T-helper 2 cell treated with Interferon-gamma antibody and Interleukin-4, amounts not matched to agents 5 μg/mL and 100 μg/mL, for 36 hours (primary cell): Measurements from ENCODE around the gene DNAH8.

ENCODE experiments used
- DNase-seq: peaks from one replicate; pipeline ENCODE4 v3.0.0; 2021; ENCODE audit warnings: low spot score
- H3K27ac Mint-ChIP-seq: one replicate; pipeline ENCODE4 v1.8.0; 2021; ENCODE audit warnings: mild to moderate bottlenecking, mixed read lengths
- H3K27me3 Mint-ChIP-seq: one replicate; pipeline ENCODE4 v1.8.0; 2021; ENCODE audit warnings: low read depth, mixed read lengths
- H3K36me3 Mint-ChIP-seq: one replicate; pipeline ENCODE4 v1.8.0; 2021; ENCODE audit warnings: low read depth, mixed read lengths
- H3K4me1 Mint-ChIP-seq: one replicate; pipeline ENCODE4 v1.8.0; 2021; ENCODE audit warnings: low read depth, mixed read lengths
- H3K4me3 Mint-ChIP-seq: one replicate; pipeline ENCODE4 v1.8.0; 2022; ENCODE audit warnings: mild to moderate bottlenecking, moderate library complexity, mixed read lengths
- H3K9me3 Mint-ChIP-seq: one replicate; pipeline ENCODE4 v1.8.0; 2021; ENCODE audit warnings: mixed read lengths

Gene DNAH8

GRCh38 chr6:38836585-38836984 lies 121.5 kb downstream of the DNAH8 start:
- DNase-seq, result no peak
- Mint-ChIP-seq H3K27ac (no peak overlapping the region), H3K4me3 (no peak overlapping the region), H3K4me1 (no peaks in the 10 kb centered on the region), H3K36me3 (no peaks in the 10 kb centered on the region), H3K27me3 (peaks cover 31% of the 10 kb centered on the region), H3K9me3 (no peaks in the 10 kb centered on the region)

GRCh38 chr6:38837101-38837500 lies 122.0 kb downstream of the DNAH8 start:
- Mint-ChIP-seq H3K9me3 (no peaks in the 10 kb centered on the region), H3K4me3 (no peak overlapping the region), H3K36me3 (no peaks in the 10 kb centered on the region), H3K4me1 (no peaks in the 10 kb centered on the region), H3K27me3 (peaks cover 36% of the 10 kb centered on the region), H3K27ac (no peak overlapping the region)
- no peak for DNase-seq

GRCh38 chr6:38843798-38844197 lies 128.7 kb downstream of the DNAH8 start:
- no peak overlapping the region for H3K27ac Mint-ChIP-seq
- no peaks in the 10 kb centered on the region for H3K9me3 Mint-ChIP-seq
- H3K4me1 Mint-ChIP-seq, result no peaks in the 10 kb centered on the region
- no peak for DNase-seq
- H3K27me3 Mint-ChIP-seq, result peaks cover 16% of the 10 kb centered on the region
- H3K4me3 Mint-ChIP-seq, result no peak overlapping the region
- H3K36me3 Mint-ChIP-seq, result no peaks in the 10 kb centered on the region

- DNase-seq, result no peak
- no peaks in the 10 kb centered on the region for H3K9me3 Mint-ChIP-seq
- no peaks in the 10 kb centered on the region for H3K4me1 Mint-ChIP-seq
- H3K36me3 Mint-ChIP-seq, result no peaks in the 10 kb centered on the region
- no peak overlapping the region for H3K4me3 Mint-ChIP-seq
- no peak overlapping the region for H3K27ac Mint-ChIP-seq
- H3K27me3 Mint-ChIP-seq, result peaks cover 24% of the 10 kb centered on the region
Measured at GRCh38 chr6:38845931-38846330, 130.8 kb downstream of the DNAH8 start.

- H3K4me1 Mint-ChIP-seq, result no peaks in the 10 kb centered on the region
- no peaks in the 10 kb centered on the region for H3K36me3 Mint-ChIP-seq
- H3K27ac Mint-ChIP-seq, result no peak overlapping the region
- H3K27me3 Mint-ChIP-seq, result peaks cover 27% of the 10 kb centered on the region
- no peak for DNase-seq
- H3K4me3 Mint-ChIP-seq, result no peak overlapping the region
- H3K9me3 Mint-ChIP-seq, result no peaks in the 10 kb centered on the region
Measured at GRCh38 chr6:38846361-38846760, 131.2 kb downstream of the DNAH8 start.

GRCh38 chr6:38846844-38847243 lies 131.7 kb downstream of the DNAH8 start:
- Mint-ChIP-seq H3K36me3 (no peaks in the 10 kb centered on the region), H3K4me3 (no peak overlapping the region), H3K27ac (no peak overlapping the region), H3K27me3 (peaks cover 23% of the 10 kb centered on the region), H3K4me1 (no peaks in the 10 kb centered on the region), H3K9me3 (no peaks in the 10 kb centered on the region)
- DNase-seq, result no peak

- H3K27ac Mint-ChIP-seq, result no peak overlapping the region
- H3K27me3 Mint-ChIP-seq, result peaks cover 19% of the 10 kb centered on the region
- DNase-seq, result no peak
- no peaks in the 10 kb centered on the region for H3K36me3 Mint-ChIP-seq
- no peaks in the 10 kb centered on the region for H3K4me1 Mint-ChIP-seq
- no peak overlapping the region for H3K4me3 Mint-ChIP-seq
- H3K9me3 Mint-ChIP-seq, result no peaks in the 10 kb centered on the region
Measured at GRCh38 chr6:38847497-38847896, 132.4 kb downstream of the DNAH8 start.

- Mint-ChIP-seq H3K9me3 (no peaks in the 10 kb centered on the region), H3K4me3 (no peak overlapping the region), H3K36me3 (no peaks in the 10 kb centered on the region), H3K27ac (no peak overlapping the region), H3K27me3 (peaks cover 19% of the 10 kb centered on the region), H3K4me1 (no peaks in the 10 kb centered on the region)
- no peak for DNase-seq
Measured at GRCh38 chr6:38848760-38849159, 133.6 kb downstream of the DNAH8 start.

GRCh38 chr6:38852215-38852614 lies 137.1 kb downstream of the DNAH8 start:
- H3K4me3 Mint-ChIP-seq, result no peak overlapping the region
- H3K27ac Mint-ChIP-seq, result no peak overlapping the region
- no peaks in the 10 kb centered on the region for H3K9me3 Mint-ChIP-seq
- no peaks in the 10 kb centered on the region for H3K36me3 Mint-ChIP-seq
- DNase-seq, result no peak
- peaks cover 15% of the 10 kb centered on the region for H3K27me3 Mint-ChIP-seq
- no peaks in the 10 kb centered on the region for H3K4me1 Mint-ChIP-seq

- Mint-ChIP-seq H3K4me1 (no peaks in the 10 kb centered on the region), H3K27ac (no peak overlapping the region), H3K9me3 (no peaks in the 10 kb centered on the region), H3K36me3 (no peaks in the 10 kb centered on the region), H3K4me3 (no peak overlapping the region), H3K27me3 (peaks cover 13% of the 10 kb centered on the region)
- DNase-seq, result no peak
Measured at GRCh38 chr6:38853236-38853635, 138.1 kb downstream of the DNAH8 start.

GRCh38 chr6:38856492-38856891 lies 141.4 kb downstream of the DNAH8 start:
- no peaks in the 10 kb centered on the region for H3K4me1 Mint-ChIP-seq

GRCh38 chr6:38857815-38858214 lies 142.7 kb downstream of the DNAH8 start:
- Mint-ChIP-seq H3K4me1 (no peaks in the 10 kb centered on the region), H3K27me3 (peaks cover 16% of the 10 kb centered on the region), H3K4me3 (no peak overlapping the region), H3K27ac (no peak overlapping the region), H3K9me3 (no peaks in the 10 kb centered on the region), H3K36me3 (no peaks in the 10 kb centered on the region)
- no peak for DNase-seq

More at GRCh38 chr6:38856492-38856891, 141.4 kb downstream of the DNAH8 start:
- Mint-ChIP-seq H3K27me3 (peaks cover 16% of the 10 kb centered on the region), H3K36me3 (no peaks in the 10 kb centered on the region), H3K9me3 (no peaks in the 10 kb centered on the region), H3K27ac (no peak overlapping the region), H3K4me3 (no peak overlapping the region)
- no peak for DNase-seq

GRCh38 chr6:38860041-38860440 lies 144.9 kb downstream of the DNAH8 start:
- no peak for DNase-seq
- H3K36me3 Mint-ChIP-seq, result no peaks in the 10 kb centered on the region
- H3K9me3 Mint-ChIP-seq, result no peaks in the 10 kb centered on the region
- no peak overlapping the region for H3K4me3 Mint-ChIP-seq
- no peak overlapping the region for H3K27ac Mint-ChIP-seq
- H3K4me1 Mint-ChIP-seq, result no peaks in the 10 kb centered on the region
- H3K27me3 Mint-ChIP-seq, result peaks cover 16% of the 10 kb centered on the region

- no peaks in the 10 kb centered on the region for H3K36me3 Mint-ChIP-seq
- no peak overlapping the region for H3K4me3 Mint-ChIP-seq
- no peak overlapping the region for H3K27ac Mint-ChIP-seq
- no peak for DNase-seq
- no peaks in the 10 kb centered on the region for H3K4me1 Mint-ChIP-seq
- no peaks in the 10 kb centered on the region for H3K9me3 Mint-ChIP-seq
- H3K27me3 Mint-ChIP-seq, result peaks cover 22% of the 10 kb centered on the region
Measured at GRCh38 chr6:38861926-38862401, 146.9 kb downstream of the DNAH8 start.

GRCh38 chr6:38865521-38866174 lies 150.5 kb downstream of the DNAH8 start:
- no peak overlapping the region for H3K4me3 Mint-ChIP-seq
- peaks cover 15% of the 10 kb centered on the region for H3K27me3 Mint-ChIP-seq
- H3K36me3 Mint-ChIP-seq, result no peaks in the 10 kb centered on the region
- DNase-seq, result no peak
- H3K4me1 Mint-ChIP-seq, result no peaks in the 10 kb centered on the region
- H3K9me3 Mint-ChIP-seq, result no peaks in the 10 kb centered on the region
- no peak overlapping the region for H3K27ac Mint-ChIP-seq
